Liver (tissue), 9 donors: ENCODE data around the gene RASSF8. TPM values are rescaled to one million over a fixed set of nuclear protein-coding genes. Genes with fewer than 3 reads are reported as not detected.

Source experiments
- DNase-seq: peaks from one replicate; pipeline ENCODE4 v3.0.0-alpha.2; 2017; ENCODE audit warnings: low spot score
- H3K27ac ChIP-seq, 2 donors: one replicate each; pipeline ENCODE4 v1.7.0; 2013; ENCODE audit warnings: inconsistent platforms in 2 of 2, low read length in 2 of 2, control low read depth in 1 of 2, low read depth in 1 of 2, mild to moderate bottlenecking in 1 of 2
- H3K27me3 ChIP-seq, 4 donors: one replicate each; pipeline versions ENCODE4 v1.6.1 to v1.7.0; 2013; ENCODE audit warnings: low read length in 3 of 4, inconsistent platforms in 1 of 4, mild to moderate bottlenecking in 1 of 4, moderate library complexity in 1 of 4; ENCODE audit not compliant: control insufficient read depth in 4 of 4, insufficient read depth in 4 of 4
- H3K36me3 ChIP-seq, 4 donors: one replicate each; pipeline versions ENCODE4 v1.6.1 to v1.7.0; 2013; ENCODE audit warnings: low read length in 3 of 4, mild to moderate bottlenecking in 3 of 4, low read depth in 1 of 4, moderate library complexity in 1 of 4; ENCODE audit not compliant: control insufficient read depth in 4 of 4, insufficient read depth in 3 of 4
- H3K4me1 ChIP-seq, 4 donors: one replicate each; pipeline versions ENCODE4 v1.6.1 to v1.7.0; 2013; ENCODE audit warnings: low read length in 3 of 4, mild to moderate bottlenecking in 3 of 4, moderate library complexity in 1 of 4; ENCODE audit not compliant: control insufficient read depth in 4 of 4, insufficient read depth in 4 of 4
- H3K4me3 ChIP-seq, 3 donors: one replicate each; pipeline versions ENCODE4 v1.6.1 to v1.7.0; 2013; ENCODE audit warnings: low read length in 3 of 3, control low read depth in 1 of 3, low read depth in 1 of 3, mild to moderate bottlenecking in 1 of 3
- H3K9ac ChIP-seq, 2 donors: one replicate each; pipeline ENCODE4 v1.7.0; 2013; ENCODE audit warnings: low read length in 2 of 2, mild to moderate bottlenecking in 2 of 2, moderate library complexity in 2 of 2, control low read depth in 1 of 2, low read depth in 1 of 2
- H3K9me3 ChIP-seq, 4 donors: one replicate each; pipeline versions ENCODE4 v1.6.1 to v1.7.0; 2013; ENCODE audit warnings: low read length in 3 of 4; ENCODE audit not compliant: control insufficient read depth in 4 of 4
- EGR1 ChIP-seq, 2 donors: IDR thresholded peaks; 2 replicates each; pipeline ENCODE4 v1.6.1; 2016 to 2018; ENCODE audit warnings: antibody characterized with exemption in 2 of 2, low read depth in 2 of 2
- FOXA1 ChIP-seq: IDR thresholded peaks from 2 replicates; pipeline ENCODE4 v1.6.1; 2016; ENCODE audit warnings: antibody characterized with exemption
- FOXA2 ChIP-seq: IDR thresholded peaks from 2 replicates; pipeline ENCODE4 v1.6.1; 2016; ENCODE audit warnings: antibody characterized with exemption
- GABPA ChIP-seq, 2 donors: IDR thresholded peaks in 1 of 2; conservative IDR thresholded peaks in 1 of 2; 2 replicates each; pipeline ENCODE4 v1.6.1; 2016; ENCODE audit warnings: antibody characterized with exemption in 2 of 2, mild to moderate bottlenecking in 1 of 2, moderate library complexity in 1 of 2
- HNF4A ChIP-seq, 2 donors: conservative IDR thresholded peaks; 2 replicates each; pipeline ENCODE4 v1.6.1; 2016; ENCODE audit warnings: antibody characterized with exemption in 2 of 2, mild to moderate bottlenecking in 2 of 2
- RXRA ChIP-seq, 2 donors: IDR thresholded peaks; 2 replicates each; pipeline ENCODE4 v1.6.1; 2017 to 2018; ENCODE audit warnings: antibody characterized with exemption in 2 of 2, mild to moderate bottlenecking in 1 of 2
- SP1 ChIP-seq: IDR thresholded peaks from 2 replicates; pipeline ENCODE4 v1.6.1; 2018; ENCODE audit warnings: antibody characterized with exemption, mild to moderate bottlenecking
- TAF1 ChIP-seq: conservative IDR thresholded peaks from 2 replicates; pipeline ENCODE4 v1.6.1; 2016; ENCODE audit warnings: antibody characterized with exemption, mild to moderate bottlenecking
- YY1 ChIP-seq: IDR thresholded peaks from 2 replicates; pipeline ENCODE4 v1.6.1; 2016; ENCODE audit warnings: antibody characterized with exemption, mild to moderate bottlenecking
- WGBS: extraction: QIAGEN DNeasy Blood & Tissue Kit; methylation state at CpG from one replicate; pipeline ENCODE4 v1.1.7; 2013; 5-methylcytosine and 5-hydroxymethylcytosine counted together
- polyA plus RNA-seq, 2 donors: library from polyadenylated mRNA; stranded (reverse) in 1 of 2; unstranded in 1 of 2; fragments of 200-250 nt in 1 of 2; fragments of >200 nt in 1 of 2; fragmentation: Nextera tagmentation in 1 of 2; extraction: Ambion mirVana in 1 of 2; gene quantifications; one replicate each; pipeline versions ENCODE4 v1.2.1 to v1.2.3, GENCODE V29; 2013 to 2015
- total RNA-seq, 2 donors: library from RNA; depleted of rRNA; stranded (reverse); fragments of >200 nt; gene quantifications; one replicate each; pipeline ENCODE4 v1.2.3, GENCODE V29; 2014
- TF ChIP-seq, protein P1 (sequence below): IDR thresholded peaks from 2 replicates; pipeline ENCODE4 v1.6.1; 2016; ENCODE audit warnings: antibody characterized with exemption, mild to moderate bottlenecking
- TF ChIP-seq, protein P2 (sequence below): fragments of 150-350 bp; IDR thresholded peaks from 2 replicates; pipeline ENCODE4 v1.5.1; 2017; ENCODE audit warnings: improper control_type of control experiment, low read depth, low read length; ENCODE audit not compliant: missing input control
- TF ChIP-seq, protein P3 (sequence below): IDR thresholded peaks from 2 replicates; pipeline ENCODE4 v1.6.1; 2016; ENCODE audit warnings: antibody characterized with exemption
- donor health status: healthy.
- donor health status: healthy.
- donor health status: healthy.
- donor health status: healthy.
- donor health status: healthy.

The RASSF8 gene
- total and polyA plus RNA-seq, 4 donors, result 1.7 to 9.4 (median 3.3) TPM

DNA sequence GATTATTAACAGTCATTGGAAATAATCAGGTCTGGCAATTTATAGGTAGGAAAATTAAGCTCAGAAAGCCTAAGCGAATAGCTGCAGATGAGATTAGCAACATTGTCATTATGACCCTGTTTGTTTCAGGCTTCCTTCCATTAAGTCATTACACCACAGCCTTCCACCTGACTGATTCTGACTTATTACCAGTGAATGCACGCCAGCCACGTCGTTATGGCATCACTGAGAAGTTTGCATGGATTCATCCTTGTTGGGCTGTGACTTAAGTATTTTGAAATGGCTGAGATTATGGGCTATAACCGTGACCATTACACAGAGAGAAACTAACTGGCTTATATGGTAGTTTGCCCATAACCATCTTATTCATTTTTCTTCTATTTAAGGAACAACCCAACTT, 18.6 kb downstream of the RASSF8 start:
- H3K4me3 ChIP-seq, result no peak overlapping the region
- no peaks in the 10 kb centered on the region for H3K36me3 ChIP-seq
- no peak for DNase-seq
- no peak overlapping the region for H3K9ac ChIP-seq
- H3K27ac ChIP-seq, result no peak overlapping the region
- no peak for TF ChIP-seq EGR1 (IDR thresholded peaks at IDR 0.05; ENCODE audit: low read depth in 2 of 2)
- TF ChIP-seq RXRA (IDR thresholded peaks at IDR 0.05), result no peak
- TF ChIP-seq GABPA (IDR thresholded peaks at IDR 0.05 in 1 of 2, conservative IDR thresholded peaks at IDR 0.05 in 1 of 2), result no peak
- no peak for TF ChIP-seq SP1
- TF ChIP-seq FOXA2, result no peak
- TF ChIP-seq, protein P1, sequence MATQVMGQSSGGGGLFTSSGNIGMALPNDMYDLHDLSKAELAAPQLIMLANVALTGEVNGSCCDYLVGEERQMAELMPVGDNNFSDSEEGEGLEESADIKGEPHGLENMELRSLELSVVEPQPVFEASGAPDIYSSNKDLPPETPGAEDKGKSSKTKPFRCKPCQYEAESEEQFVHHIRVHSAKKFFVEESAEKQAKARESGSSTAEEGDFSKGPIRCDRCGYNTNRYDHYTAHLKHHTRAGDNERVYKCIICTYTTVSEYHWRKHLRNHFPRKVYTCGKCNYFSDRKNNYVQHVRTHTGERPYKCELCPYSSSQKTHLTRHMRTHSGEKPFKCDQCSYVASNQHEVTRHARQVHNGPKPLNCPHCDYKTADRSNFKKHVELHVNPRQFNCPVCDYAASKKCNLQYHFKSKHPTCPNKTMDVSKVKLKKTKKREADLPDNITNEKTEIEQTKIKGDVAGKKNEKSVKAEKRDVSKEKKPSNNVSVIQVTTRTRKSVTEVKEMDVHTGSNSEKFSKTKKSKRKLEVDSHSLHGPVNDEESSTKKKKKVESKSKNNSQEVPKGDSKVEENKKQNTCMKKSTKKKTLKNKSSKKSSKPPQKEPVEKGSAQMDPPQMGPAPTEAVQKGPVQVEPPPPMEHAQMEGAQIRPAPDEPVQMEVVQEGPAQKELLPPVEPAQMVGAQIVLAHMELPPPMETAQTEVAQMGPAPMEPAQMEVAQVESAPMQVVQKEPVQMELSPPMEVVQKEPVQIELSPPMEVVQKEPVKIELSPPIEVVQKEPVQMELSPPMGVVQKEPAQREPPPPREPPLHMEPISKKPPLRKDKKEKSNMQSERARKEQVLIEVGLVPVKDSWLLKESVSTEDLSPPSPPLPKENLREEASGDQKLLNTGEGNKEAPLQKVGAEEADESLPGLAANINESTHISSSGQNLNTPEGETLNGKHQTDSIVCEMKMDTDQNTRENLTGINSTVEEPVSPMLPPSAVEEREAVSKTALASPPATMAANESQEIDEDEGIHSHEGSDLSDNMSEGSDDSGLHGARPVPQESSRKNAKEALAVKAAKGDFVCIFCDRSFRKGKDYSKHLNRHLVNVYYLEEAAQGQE, result no peak
- 94% methylated on average over 5 of the region's 5 CpGs for WGBS
- H3K4me1 ChIP-seq, result peaks cover 0 to 3% (median 0%) of the 10 kb centered on the region in 4 donors
- H3K9me3 ChIP-seq, result no peaks in the 10 kb centered on the region
- H3K27me3 ChIP-seq, result no peaks in the 10 kb centered on the region

DNA sequence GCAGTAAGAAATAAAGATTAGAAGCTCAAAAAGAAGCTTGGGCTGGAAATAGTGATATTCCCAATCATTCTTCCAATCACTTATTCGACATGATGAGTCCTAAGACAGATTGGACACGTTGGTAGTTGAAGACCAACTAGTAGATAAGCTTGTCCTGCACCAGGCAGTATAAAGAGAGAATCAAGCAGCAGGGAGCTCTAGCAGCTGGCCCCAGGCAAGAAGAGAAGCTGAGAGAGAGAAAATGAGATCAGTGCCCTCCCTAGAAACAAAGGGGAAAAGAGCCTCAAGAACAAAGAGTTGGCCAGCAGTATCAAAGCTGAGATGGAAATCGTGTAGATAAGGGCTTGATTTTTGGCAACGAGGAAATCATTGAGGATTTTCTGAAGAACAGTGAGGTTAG, 20.6 kb downstream of the RASSF8 start:
- WGBS, result 72% methylated on average over 4 of the region's 4 CpGs
- DNase-seq, result no peak
- Histone ChIP-seq H3K36me3 (no peaks in the 10 kb centered on the region), H3K4me1 (peaks cover 0 to 3% (median under 1%) of the 10 kb centered on the region in 4 donors), H3K9me3 (no peaks in the 10 kb centered on the region), H3K27me3 (no peaks in the 10 kb centered on the region), H3K4me3 (no peak overlapping the region), H3K9ac (no peak overlapping the region), H3K27ac (no peak overlapping the region)
- TF ChIP-seq GABPA (IDR thresholded peaks at IDR 0.05 in 1 of 2, conservative IDR thresholded peaks at IDR 0.05 in 1 of 2) (no peak), FOXA1 (no peak), EGR1 (IDR thresholded peaks at IDR 0.05; ENCODE audit: low read depth in 2 of 2) (no peak), HNF4A (conservative IDR thresholded peaks at IDR 0.05) (no peak), FOXA2 (no peak), TAF1 (no peak)
- TF ChIP-seq, protein P1, result no peak

DNA sequence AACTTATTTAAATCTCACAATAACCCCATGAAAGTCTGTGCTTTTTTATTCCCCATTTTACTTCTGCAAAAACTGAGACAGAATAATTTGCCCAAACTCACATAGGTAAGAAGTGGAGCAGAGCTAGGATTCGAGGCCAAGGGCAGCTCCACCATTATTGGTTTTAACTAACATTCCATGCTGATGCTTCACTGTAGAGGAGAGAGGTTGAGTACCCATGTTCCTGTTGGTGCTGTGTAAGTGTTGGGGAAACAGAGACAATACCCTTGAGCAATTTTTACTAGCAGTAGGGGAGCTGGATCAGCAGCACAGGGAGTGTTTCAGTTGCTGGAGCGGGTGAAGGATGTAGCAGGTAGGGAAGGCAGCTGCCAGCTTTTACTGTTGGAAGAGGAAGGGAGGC, 21.1 kb downstream of the RASSF8 start:
- H3K27me3 ChIP-seq, result no peaks in the 10 kb centered on the region
- no peaks in the 10 kb centered on the region for H3K36me3 ChIP-seq
- H3K4me1 ChIP-seq, result peaks cover 0 to 3% (median under 1%) of the 10 kb centered on the region in 4 donors
- no peak for DNase-seq
- no peak overlapping the region for H3K27ac ChIP-seq
- WGBS, result 95% methylated on average over 2 of the region's 2 CpGs
- no peaks in the 10 kb centered on the region for H3K9me3 ChIP-seq
- H3K9ac ChIP-seq, result no peak overlapping the region
- no peak overlapping the region for H3K4me3 ChIP-seq
- TF ChIP-seq SP1 (no peak), EGR1 (IDR thresholded peaks at IDR 0.05; ENCODE audit: low read depth in 2 of 2) (no peak), GABPA (IDR thresholded peaks at IDR 0.05 in 1 of 2, conservative IDR thresholded peaks at IDR 0.05 in 1 of 2) (no peak), TAF1 (no peak), YY1 (no peak), HNF4A (conservative IDR thresholded peaks at IDR 0.05) (no peak)
- TF ChIP-seq, protein P2, sequence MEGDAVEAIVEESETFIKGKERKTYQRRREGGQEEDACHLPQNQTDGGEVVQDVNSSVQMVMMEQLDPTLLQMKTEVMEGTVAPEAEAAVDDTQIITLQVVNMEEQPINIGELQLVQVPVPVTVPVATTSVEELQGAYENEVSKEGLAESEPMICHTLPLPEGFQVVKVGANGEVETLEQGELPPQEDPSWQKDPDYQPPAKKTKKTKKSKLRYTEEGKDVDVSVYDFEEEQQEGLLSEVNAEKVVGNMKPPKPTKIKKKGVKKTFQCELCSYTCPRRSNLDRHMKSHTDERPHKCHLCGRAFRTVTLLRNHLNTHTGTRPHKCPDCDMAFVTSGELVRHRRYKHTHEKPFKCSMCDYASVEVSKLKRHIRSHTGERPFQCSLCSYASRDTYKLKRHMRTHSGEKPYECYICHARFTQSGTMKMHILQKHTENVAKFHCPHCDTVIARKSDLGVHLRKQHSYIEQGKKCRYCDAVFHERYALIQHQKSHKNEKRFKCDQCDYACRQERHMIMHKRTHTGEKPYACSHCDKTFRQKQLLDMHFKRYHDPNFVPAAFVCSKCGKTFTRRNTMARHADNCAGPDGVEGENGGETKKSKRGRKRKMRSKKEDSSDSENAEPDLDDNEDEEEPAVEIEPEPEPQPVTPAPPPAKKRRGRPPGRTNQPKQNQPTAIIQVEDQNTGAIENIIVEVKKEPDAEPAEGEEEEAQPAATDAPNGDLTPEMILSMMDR, result no peak
- TF ChIP-seq, protein P1, result no peak
- TF ChIP-seq, protein P3, sequence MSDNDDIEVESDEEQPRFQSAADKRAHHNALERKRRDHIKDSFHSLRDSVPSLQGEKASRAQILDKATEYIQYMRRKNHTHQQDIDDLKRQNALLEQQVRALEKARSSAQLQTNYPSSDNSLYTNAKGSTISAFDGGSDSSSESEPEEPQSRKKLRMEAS, result no peak
